Right lobe of liver (tissue), 6 donors: Measurements from ENCODE around the gene PTGES2. TPM values are rescaled to one million over a fixed set of nuclear protein-coding genes. Genes with fewer than 3 reads are reported as not detected.

Experiments
- ATAC-seq, 4 donors: fragments of 200-7000 bp; cut with Tn5 transposase; one replicate each; pipeline ENCODE4 v1.9.1; 2020; ENCODE audit warnings: mild to moderate bottlenecking in 4 of 4, moderate library complexity in 4 of 4
- DNase-seq, 3 donors: peaks; one replicate each; pipeline ENCODE4 v3.0.0-alpha.2; 2020
- H3K27ac ChIP-seq, 3 donors: fragments of 200-600 bp; one replicate each; pipeline ENCODE4 v1.8.0; 2022
- H3K27me3 ChIP-seq, 2 donors: fragments of 200-600 bp; one replicate each; pipeline ENCODE4 v1.8.0; 2022
- H3K36me3 ChIP-seq, 4 donors: fragments of 200-600 bp; sonication (generic) in 1 of 4; one replicate each; pipeline versions ENCODE4 v1.5.1 to v1.8.0; 2017 to 2022; ENCODE audit warnings: control low read depth in 1 of 4
- H3K4me1 ChIP-seq, 4 donors: fragments of 200-600 bp; sonication (generic) in 1 of 4; one replicate each; pipeline versions ENCODE4 v1.5.1 to v1.8.0; 2017 to 2022; ENCODE audit warnings: control low read depth in 1 of 4
- H3K4me3 ChIP-seq, 3 donors: fragments of 200-600 bp; one replicate each; pipeline ENCODE4 v1.8.0; 2022
- H3K9me3 ChIP-seq, 4 donors: fragments of 200-600 bp; sonication (generic) in 1 of 4; one replicate each; pipeline versions ENCODE4 v1.5.1 to v1.8.0; 2017 to 2022; ENCODE audit warnings: control low read depth in 1 of 4
- POLR2A ChIP-seq: fragments of 450-650 bp; IDR thresholded peaks from one replicate; pipeline ENCODE4 v1.6.1; 2017; ENCODE audit warnings: antibody characterized with exemption, mild to moderate bottlenecking
- WGBS: methylation state at CpG from one replicate; pipeline ENCODE4 v1.1.6; 2018; ENCODE audit warnings: low coverage, low lambda C conversion rate; ENCODE audit not compliant: insufficient coverage; ENCODE audit errors: missing lambda C conversion rate; 5-methylcytosine and 5-hydroxymethylcytosine counted together
- intact Hi-C, 2 donors: fragments of 100-400 bp; cut with DNase I; formaldehyde crosslinking; loops; one replicate each; pipeline versions ENCODE4 v1.11.2 to v1.14.1; 2022
- total RNA-seq, 6 experiments: library from RNA; depleted of rRNA in 2 of 6; stranded (reverse); fragments of >200 nt in 2 of 6; fragmentation: NEBNext Ultra II Directional in 3 of 6; extraction: Animal tissue kit (Norgen Biotek cat#: 25700) in 3 of 6; gene quantifications; one replicate each; pipeline versions ENCODE4 v1.1.0 to v1.2.4, GENCODE V29; 2016 to 2023
- TF ChIP-seq, protein P1 (sequence below), 4 donors: fragments of 200-600 bp in 3 of 4; fragments of 450-650 bp in 1 of 4; IDR thresholded peaks; one replicate each; pipeline versions ENCODE4 v1.5.1 to v1.8.0; 2016 to 2022; ENCODE audit warnings: antibody characterized with exemption in 4 of 4, mild to moderate bottlenecking in 2 of 4
- donor health status: DM: no; HTN: yes; CAD: no.
- donor health status: DM: no; HTN: no; CAD: no.
- donor health status: DM: no; HTN: no; CAD: no.
- donor health status: DM: no; HTN: yes; CAD: no.
- donor health status: DM: no; HTN: yes; CAD: no.

Gene PTGES2
- total RNA-seq, 6 experiments from 2014 or later: 27.2 to 67.2 (median 30.5) TPM

DNA sequence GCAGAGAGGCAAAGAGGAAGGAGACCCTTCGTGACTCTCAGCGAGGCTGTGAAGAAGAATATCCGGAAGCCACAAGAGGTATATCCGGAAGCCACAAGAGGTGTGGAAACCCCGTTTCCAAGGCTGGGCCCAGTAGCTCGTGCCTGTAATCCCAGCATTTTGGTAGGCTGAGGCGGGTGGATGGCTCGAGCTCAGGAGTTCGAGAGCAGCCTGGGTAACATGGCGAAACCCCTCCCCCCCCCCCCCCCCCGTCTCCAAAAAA is 31.9 kb upstream of the PTGES2 start:
- peak overlapping the region in 1 of 3 donors; percentile 33 for H3K27ac ChIP-seq
- no peak for TF ChIP-seq POLR2A
- TF ChIP-seq, protein P1, sequence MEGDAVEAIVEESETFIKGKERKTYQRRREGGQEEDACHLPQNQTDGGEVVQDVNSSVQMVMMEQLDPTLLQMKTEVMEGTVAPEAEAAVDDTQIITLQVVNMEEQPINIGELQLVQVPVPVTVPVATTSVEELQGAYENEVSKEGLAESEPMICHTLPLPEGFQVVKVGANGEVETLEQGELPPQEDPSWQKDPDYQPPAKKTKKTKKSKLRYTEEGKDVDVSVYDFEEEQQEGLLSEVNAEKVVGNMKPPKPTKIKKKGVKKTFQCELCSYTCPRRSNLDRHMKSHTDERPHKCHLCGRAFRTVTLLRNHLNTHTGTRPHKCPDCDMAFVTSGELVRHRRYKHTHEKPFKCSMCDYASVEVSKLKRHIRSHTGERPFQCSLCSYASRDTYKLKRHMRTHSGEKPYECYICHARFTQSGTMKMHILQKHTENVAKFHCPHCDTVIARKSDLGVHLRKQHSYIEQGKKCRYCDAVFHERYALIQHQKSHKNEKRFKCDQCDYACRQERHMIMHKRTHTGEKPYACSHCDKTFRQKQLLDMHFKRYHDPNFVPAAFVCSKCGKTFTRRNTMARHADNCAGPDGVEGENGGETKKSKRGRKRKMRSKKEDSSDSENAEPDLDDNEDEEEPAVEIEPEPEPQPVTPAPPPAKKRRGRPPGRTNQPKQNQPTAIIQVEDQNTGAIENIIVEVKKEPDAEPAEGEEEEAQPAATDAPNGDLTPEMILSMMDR (IDR thresholded peaks at IDR 0.05): no peak
- 12% methylated on average over 3 of the region's 11 CpGs for WGBS
- H3K4me1 ChIP-seq: peaks cover 0 to 5% (median 0%) of the 10 kb centered on the region in 4 donors
- intact Hi-C loops: no loop called here
- H3K27me3 ChIP-seq: no peaks in the 10 kb centered on the region
- H3K4me3 ChIP-seq: peak overlapping the region; percentile 39 to 67 (median 67)
- DNase-seq (peak in 1 of 3 donors; percentile 60), ATAC-seq (no peak)
- no peaks in the 10 kb centered on the region for H3K36me3 ChIP-seq
- H3K9me3 ChIP-seq: no peaks in the 10 kb centered on the region

DNA sequence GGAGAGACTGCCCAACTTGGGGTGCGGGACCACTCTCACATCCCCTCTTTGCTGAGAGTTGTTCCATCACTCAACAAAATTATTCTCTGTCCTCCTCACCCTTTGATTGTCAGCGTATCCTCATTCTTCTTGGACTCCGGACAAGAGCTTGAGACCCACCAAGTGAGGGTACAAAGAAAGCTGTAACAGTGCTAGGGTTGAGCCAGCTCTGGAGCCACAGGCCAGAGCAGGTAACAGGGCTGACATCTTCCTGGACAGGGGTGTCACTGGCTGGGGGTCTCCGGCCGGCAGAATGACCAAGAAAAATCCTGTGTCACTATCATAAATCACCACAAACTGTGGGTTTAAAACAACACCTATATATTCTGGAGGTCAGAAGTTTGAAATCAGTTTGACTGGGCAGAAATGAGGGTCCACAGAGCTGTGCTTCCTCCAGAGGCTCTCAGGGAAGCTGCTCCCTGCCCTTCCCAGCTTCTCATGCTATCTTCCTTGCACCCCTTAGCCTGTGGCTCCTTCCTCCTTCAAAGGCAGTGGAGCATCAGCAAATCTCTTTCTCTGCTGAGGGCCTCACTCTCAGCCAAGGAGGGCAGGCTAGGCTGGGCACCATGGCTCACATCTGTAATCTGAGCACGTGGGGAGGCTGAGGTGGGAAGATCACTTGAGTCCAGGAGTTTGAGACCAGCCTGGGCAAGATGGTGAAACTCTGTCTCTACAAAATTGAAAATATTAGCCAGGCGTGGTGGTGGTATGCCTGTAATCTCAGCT is 28.4 kb upstream of the PTGES2 start:
- peaks cover 0 to 5% (median 0%) of the 10 kb centered on the region in 4 donors for H3K4me1 ChIP-seq
- 76% methylated on average over 5 of the region's 7 CpGs for WGBS
- no peak overlapping the region for H3K27ac ChIP-seq
- intact Hi-C loops: no loop called here
- TF ChIP-seq, protein P1 (IDR thresholded peaks at IDR 0.05): no peak
- no peak for TF ChIP-seq POLR2A
- ATAC-seq: no peak
- H3K9me3 ChIP-seq: no peaks in the 10 kb centered on the region
- H3K27me3 ChIP-seq: no peaks in the 10 kb centered on the region
- H3K4me3 ChIP-seq: no peak overlapping the region
- no peaks in the 10 kb centered on the region for H3K36me3 ChIP-seq
- DNase-seq: peak in 2 of 3 donors; percentile 27 to 42

DNA sequence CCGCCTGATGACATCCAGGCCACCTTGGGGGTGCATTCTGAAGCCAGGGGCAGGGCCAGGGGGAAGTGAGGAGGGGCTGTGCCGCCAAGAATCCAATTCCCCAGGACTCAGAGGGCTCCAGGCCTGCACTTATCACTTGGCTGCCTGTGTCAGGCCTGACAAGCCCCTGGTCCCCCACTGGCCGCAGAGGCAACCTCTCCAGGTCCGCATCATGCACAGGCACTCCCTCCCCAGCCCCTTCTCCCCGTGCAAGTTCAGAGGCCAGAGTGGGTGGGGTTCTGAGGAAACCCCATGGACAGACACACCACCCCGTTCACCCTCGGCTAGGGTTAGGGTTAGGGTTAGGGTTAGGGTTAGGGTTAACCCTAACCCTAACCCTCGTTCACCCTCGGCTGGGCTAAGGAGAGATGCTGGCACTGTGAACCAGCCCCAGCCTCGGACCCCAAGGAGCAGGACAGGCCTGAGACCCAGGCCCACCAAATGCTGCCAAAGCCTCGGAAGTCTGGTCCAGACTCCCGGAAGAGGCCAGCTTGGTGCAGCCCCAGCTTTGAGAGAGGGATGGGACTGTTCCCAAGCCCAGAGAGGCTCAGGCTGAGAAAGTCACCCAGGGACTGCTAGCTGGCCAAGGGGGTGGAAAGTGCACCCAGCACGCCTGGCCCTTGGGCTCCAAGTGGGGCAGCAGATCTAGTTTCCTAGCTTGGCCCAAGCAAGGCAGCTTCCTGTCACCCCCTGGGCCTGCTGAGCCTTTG is 26.6 kb upstream of the PTGES2 start:
- intact Hi-C loops: no loop called here
- Histone ChIP-seq H3K9me3 (no peaks in the 10 kb centered on the region), H3K27me3 (no peaks in the 10 kb centered on the region), H3K27ac (no peak overlapping the region), H3K4me1 (peaks cover 0 to 9% (median 3%) of the 10 kb centered on the region in 4 donors), H3K4me3 (no peak overlapping the region), H3K36me3 (no peaks in the 10 kb centered on the region)
- TF ChIP-seq, protein P1 (IDR thresholded peaks at IDR 0.05): no peak
- TF ChIP-seq POLR2A: no peak
- no peak for ATAC-seq
- peak in 1 of 3 donors; percentile 45 for DNase-seq
- 17% methylated on average over 1 of the region's 13 CpGs for WGBS

DNA sequence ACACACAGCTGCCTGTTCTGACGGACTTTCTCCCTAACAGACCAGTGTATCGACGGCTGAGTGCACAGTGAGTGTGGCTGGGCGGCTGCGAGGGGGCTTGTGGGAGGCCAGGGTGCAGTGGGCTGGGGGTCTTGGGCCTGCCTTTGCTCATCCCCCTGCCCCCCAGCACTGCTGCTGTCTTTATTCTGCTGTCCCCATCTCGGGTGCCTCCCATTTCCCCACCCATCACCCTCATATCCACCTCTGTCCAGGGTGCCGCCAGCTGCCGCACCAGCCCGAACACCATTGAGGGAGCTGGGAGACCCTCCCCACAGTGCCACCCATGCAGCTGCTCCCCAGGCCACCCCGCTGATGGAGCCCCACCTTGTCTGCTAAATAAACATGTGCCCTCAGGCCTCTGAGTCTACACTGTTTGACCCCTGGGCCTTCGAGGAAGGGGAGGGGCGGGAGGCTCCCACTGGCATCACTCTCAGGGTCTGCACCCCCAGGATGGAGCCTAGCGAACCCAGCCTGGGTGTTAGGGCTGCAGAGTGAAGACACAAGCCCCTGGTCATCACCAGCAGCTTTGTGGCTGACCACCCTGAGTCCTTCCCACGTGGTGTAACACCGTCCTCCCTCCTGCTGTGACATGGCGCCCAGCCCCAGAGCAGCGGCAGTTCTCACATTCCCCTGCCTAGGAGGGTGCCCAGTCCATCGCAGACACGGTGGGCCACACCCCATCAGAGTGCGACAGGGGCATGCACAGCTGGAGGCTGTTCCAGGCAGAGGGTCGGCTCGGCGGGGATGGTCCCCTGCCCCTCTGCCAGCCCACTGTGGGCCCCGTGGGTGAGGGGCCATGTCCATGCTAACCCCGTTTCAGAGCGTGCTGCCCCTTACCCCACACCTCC is 25.8 kb upstream of the PTGES2 start:
- Histone ChIP-seq H3K36me3 (no peaks in the 10 kb centered on the region), H3K27ac (no peak overlapping the region), H3K4me3 (no peak overlapping the region), H3K4me1 (peaks cover 0 to 17% (median 8%) of the 10 kb centered on the region in 4 donors), H3K27me3 (no peaks in the 10 kb centered on the region), H3K9me3 (no peaks in the 10 kb centered on the region)
- ATAC-seq: no peak
- TF ChIP-seq, protein P1 (IDR thresholded peaks at IDR 0.05): no peak
- no peak for TF ChIP-seq POLR2A
- intact Hi-C loops: no loop called here
- DNase-seq: peak in 1 of 3 donors; percentile 48
- 49% methylated on average over 3 of the region's 26 CpGs for WGBS
